IMR-90 (cell line): Measurements from ENCODE around the gene CSDE1. TPM values are rescaled to one million over a fixed set of nuclear protein-coding genes. Genes with fewer than 3 reads are reported as not detected.

Experiments
- ATAC-seq: fragments of 200-7000 bp; cut with Tn5 transposase; 2 replicates; pipeline ENCODE4 v1.9.1; 2020; ENCODE audit warnings: low read depth, mild to moderate bottlenecking, moderate library complexity
- BruUV-seq: library from RNA; stranded (reverse); fragments of 400-500 nt; replicated peaks from 2 replicates; lab custom pipeline; 2021; lab: Mats Ljungman, UMichigan
- CTCF ChIA-PET: fragments of 300-600 bp; formaldehyde crosslinking; extraction: SDS; loops from one replicate; lab custom pipeline; 2021; ENCODE audit warnings: antibody characterized with exemption; lab: Yijun Ruan, JAX
- POLR2A ChIA-PET: fragments of 300-600 bp; sonication (Branson Sonifier 250); formaldehyde crosslinking; loops from one replicate; lab custom pipeline; 2022; ENCODE audit warnings: antibody characterized with exemption; ENCODE audit not compliant: unreplicated experiment; lab: Charles Lee
- DNase-seq: peaks from one replicate; pipeline ENCODE4 v3.0.0; 2013
- H2AFZ ChIP-seq: replicated peaks from 2 replicates; pipeline ENCODE3; 2013; ENCODE audit warnings: low read length, mild to moderate bottlenecking; ENCODE audit not compliant: poor library complexity
- H2AK5ac ChIP-seq: 2 replicates; pipeline ENCODE4 v1.6.1; 2013; ENCODE audit warnings: low read depth, low read length, inconsistent platforms
- H2AK9ac ChIP-seq: replicated peaks from 2 replicates; pipeline ENCODE3; 2013; ENCODE audit warnings: mild to moderate bottlenecking, low read depth, low read length, moderate library complexity; ENCODE audit not compliant: poor library complexity
- H2BK120ac ChIP-seq: 2 replicates; pipeline ENCODE4 v1.6.1; 2013; ENCODE audit warnings: low read depth, low read length, inconsistent platforms
- H2BK15ac ChIP-seq: 3 replicates; pipeline ENCODE4 v1.6.1; 2013; ENCODE audit warnings: low read depth, low read length, inconsistent platforms
- H2BK20ac ChIP-seq: 2 replicates; pipeline ENCODE4 v1.6.1; 2013; ENCODE audit warnings: low read depth, mild to moderate bottlenecking, inconsistent platforms, low read length, moderate library complexity
- H2BK5ac ChIP-seq: 2 replicates; pipeline ENCODE4 v1.6.1; 2013; ENCODE audit warnings: mild to moderate bottlenecking, low read depth, low read length, inconsistent platforms; ENCODE audit not compliant: poor library complexity, severe bottlenecking
- H3K14ac ChIP-seq: replicated peaks from 2 replicates; pipeline ENCODE4 v1.6.1; 2013; ENCODE audit warnings: low read depth, low read length, inconsistent platforms
- H3K18ac ChIP-seq: 2 replicates; pipeline ENCODE4 v1.6.1; 2013; ENCODE audit warnings: low read depth, low read length, control low read depth
- H3K23ac ChIP-seq: 2 replicates; pipeline ENCODE4 v1.6.1; 2013; ENCODE audit warnings: low read depth, low read length, inconsistent platforms
- H3K27ac ChIP-seq: 2 replicates; pipeline ENCODE4 v1.5.1; 2013; ENCODE audit warnings: mild to moderate bottlenecking, control low read depth, low read length; ENCODE audit not compliant: insufficient read depth
- H3K27me3 ChIP-seq: 2 replicates; pipeline ENCODE4 v1.6.1; 2013; ENCODE audit warnings: low read length; ENCODE audit not compliant: control insufficient read depth, insufficient read depth
- H3K36me3 ChIP-seq: 2 replicates; pipeline ENCODE4 v1.6.1; 2013; ENCODE audit warnings: low read length, mixed read lengths; ENCODE audit not compliant: control insufficient read depth, insufficient read depth
- H3K4ac ChIP-seq: 2 replicates; pipeline ENCODE4 v1.6.1; 2013; ENCODE audit warnings: low read depth, low read length, inconsistent platforms
- H3K4me1 ChIP-seq: 2 replicates; pipeline ENCODE4 v1.6.1; 2013; ENCODE audit warnings: low read length, mixed read lengths; ENCODE audit not compliant: control insufficient read depth, insufficient read depth
- H3K4me2 ChIP-seq: 2 replicates; pipeline ENCODE4 v1.6.1; 2013; ENCODE audit warnings: low read depth, mild to moderate bottlenecking, control low read depth, low read length, moderate library complexity
- H3K4me3 ChIP-seq: 2 replicates; pipeline ENCODE4 v1.5.1; 2013; ENCODE audit warnings: low read depth, mild to moderate bottlenecking, control low read depth, low read length, moderate library complexity; ENCODE audit not compliant: insufficient read depth
- H3K56ac ChIP-seq: 2 replicates; pipeline ENCODE4 v1.6.1; 2013; ENCODE audit warnings: low read length, inconsistent platforms; ENCODE audit not compliant: insufficient read depth; ENCODE audit errors: extremely low read depth
- H3K79me1 ChIP-seq, 2 experiments: 2 replicates each; pipeline ENCODE4 v1.6.1; 2013; ENCODE audit warnings: low read length in 2 of 2, inconsistent platforms in 1 of 2, low read depth in 1 of 2
- H3K9ac ChIP-seq: 2 replicates; pipeline ENCODE4 v1.6.1; 2013; ENCODE audit warnings: low read depth, low read length, control low read depth
- H3K9me1 ChIP-seq: 2 replicates; pipeline ENCODE4 v1.6.1; 2013; ENCODE audit warnings: low read length, inconsistent platforms; ENCODE audit not compliant: insufficient read depth
- H3K9me3 ChIP-seq: 2 replicates; pipeline ENCODE4 v1.6.1; 2013; ENCODE audit warnings: low read length; ENCODE audit not compliant: control insufficient read depth, insufficient read depth
- H4K20me1 ChIP-seq: 2 replicates; pipeline ENCODE4 v1.6.1; 2013; ENCODE audit warnings: low read length, inconsistent platforms; ENCODE audit not compliant: insufficient read depth
- H4K5ac ChIP-seq: 2 replicates; pipeline ENCODE4 v1.6.1; 2013; ENCODE audit warnings: mild to moderate bottlenecking, low read depth, low read length, control low read depth
- H4K8ac ChIP-seq, 2 experiments: 2 replicates each; pipeline ENCODE4 v1.6.1; 2013; ENCODE audit warnings: low read depth in 2 of 2, low read length in 2 of 2, control low read depth in 1 of 2, inconsistent platforms in 1 of 2
- H4K91ac ChIP-seq: 2 replicates; pipeline ENCODE4 v1.6.1; 2013; ENCODE audit warnings: low read depth, low read length, inconsistent platforms; ENCODE audit not compliant: insufficient read depth
- BHLHE40 ChIP-seq: fragments of 150-350 bp; IDR thresholded peaks from 2 replicates; pipeline ENCODE4 v1.6.1; 2016; ENCODE audit warnings: mild to moderate bottlenecking, low read depth, low read length
- CEBPB ChIP-seq: IDR thresholded peaks from 2 replicates; pipeline ENCODE4 v1.6.1; 2012; ENCODE audit warnings: low read depth, low read length, improper control_type of control experiment
- CHD1 ChIP-seq: IDR thresholded peaks from 2 replicates; pipeline ENCODE4 v1.6.1; 2012; ENCODE audit warnings: low read depth, low read length, improper control_type of control experiment
- CTCF ChIP-seq: conservative IDR thresholded peaks from 2 replicates; pipeline ENCODE4 v1.5.1; 2012; ENCODE audit warnings: mild to moderate bottlenecking, low read depth, low read length, improper control_type of control experiment
- ELK1 ChIP-seq: fragments of 150-350 bp; IDR thresholded peaks from 2 replicates; pipeline ENCODE4 v1.6.1; 2016; ENCODE audit warnings: low read depth, mild to moderate bottlenecking, low read length, moderate library complexity, borderline replicate concordance
- MAFK ChIP-seq: IDR thresholded peaks from 2 replicates; pipeline ENCODE4 v1.6.1; 2012; ENCODE audit warnings: low read depth, low read length, improper control_type of control experiment
- MAZ ChIP-seq: IDR thresholded peaks from 2 replicates; pipeline ENCODE4 v1.6.1; 2012; ENCODE audit warnings: low read depth, mild to moderate bottlenecking, low read length, improper control_type of control experiment, moderate library complexity, borderline replicate concordance
- MXI1 ChIP-seq: IDR thresholded peaks from 2 replicates; pipeline ENCODE4 v1.6.1; 2012; ENCODE audit warnings: low read depth, mild to moderate bottlenecking, low read length, moderate library complexity, borderline replicate concordance
- POLR2A ChIP-seq: IDR thresholded peaks from 2 replicates; pipeline ENCODE4 v1.6.1; 2012; ENCODE audit warnings: mild to moderate bottlenecking, low read depth, low read length
- RCOR1 ChIP-seq: IDR thresholded peaks from 2 replicates; pipeline ENCODE4 v1.6.1; 2012; ENCODE audit warnings: mild to moderate bottlenecking, low read length, improper control_type of control experiment; ENCODE audit not compliant: insufficient replicate concordance
- RFX5 ChIP-seq: IDR thresholded peaks from 2 replicates; pipeline ENCODE4 v1.8.0; 2012; ENCODE audit warnings: low read depth, mild to moderate bottlenecking, low read length, moderate library complexity
- USF2 ChIP-seq: fragments of 150-350 bp; IDR thresholded peaks from 2 replicates; pipeline ENCODE4 v1.6.1; 2017; ENCODE audit warnings: mild to moderate bottlenecking, antibody characterized with exemption, low read length, low read depth
- WGBS, 2 experiments: methylation state at CpG; one replicate each; pipeline versions ENCODE4 v1.1.5 to v1.1.7; 2013; ENCODE audit warnings: missing lambda C conversion rate in 2 of 2; ENCODE audit not compliant: insufficient read length in 1 of 2; ENCODE audit errors: extremely low coverage in 2 of 2; 5-methylcytosine and 5-hydroxymethylcytosine counted together
- dilution Hi-C: fragments of 300-500 bp; cut with HindIII; formaldehyde crosslinking; loops from one replicate; pipeline ENCODE4 v1.14.3; 2018; ENCODE audit warnings: low sequenced_read_pairs; ENCODE audit not compliant: unreplicated experiment
- in situ Hi-C: fragments of 300-500 bp; cut with MboI; formaldehyde crosslinking; loops from 3 replicates; pipeline ENCODE4 v1.14.3; 2019; ENCODE audit warnings: low sequenced_read_pairs, inconsistent platforms, mixed read lengths
- intact Hi-C: fragments of 100-400 bp; cut with micrococcal nuclease; formaldehyde crosslinking; loops from 2 replicates; pipeline ENCODE4 v1.10.0; 2022
- polyA plus RNA-seq, 3 experiments: library from polyadenylated mRNA; depleted of rRNA; stranded (reverse); fragments of >200 nt; gene quantifications; 2 replicates each; pipeline ENCODE4 v1.2.3, GENCODE V29; 2012; ENCODE audit warnings: low replicate concordance in 1 of 3
- total RNA-seq: library from RNA; depleted of rRNA; stranded (reverse); fragments of >200 nt; gene quantifications from 2 replicates; pipeline ENCODE4 v1.2.3, GENCODE V29; 2012

The CSDE1 gene
- total and polyA plus RNA-seq, 2 of the 4 experiments (the other 2 are of a cell fraction) = 190 to 879 TPM

GRCh38 chr1:114780344-114781226, 22.8 kb upstream of the CSDE1 start, which contains the start of gene SIKE1:
Gene SIKE1, minus strand, starts transcription at chr1:114780685. Its CDS starts 78 bp downstream, at chr1:114780607.
- Histone ChIP-seq H3K79me1 (peaks cover 5 to 19% of the 10 kb centered on the region in 2 experiments; a peak in 3 of 4 replicates), H4K91ac (peak within 1 kb of the TSS; percentile 96), H3K18ac (peak within 1 kb of the TSS; percentile 86), H3K27me3 (no peaks in the 10 kb centered on the region), H2BK20ac (0 out of 2 replicates have a peak within 1 kb of the TSS, but pooled peaks have one; percentile 73), H3K36me3 (peaks cover 4% of the 10 kb centered on the region), H2BK15ac (peak within 1 kb of the TSS; percentile 72; the same call in 1 of the 3 replicates), H2AK5ac (no peak within 1 kb of the TSS), H3K14ac (peak within 1 kb of the TSS; percentile 93), H3K4me2 (peak within 1 kb of the TSS; percentile 97), H3K4ac (peak within 1 kb of the TSS; percentile 97), H2AFZ (peak within 1 kb of the TSS; percentile 97), H3K27ac (peak within 1 kb of the TSS; percentile 93), H2BK120ac (peak within 1 kb of the TSS; percentile 90), H3K9ac (peak within 1 kb of the TSS; percentile 93), H3K4me1 (no peaks in the 10 kb centered on the region), H3K23ac (peak within 1 kb of the TSS; percentile 89; the same call in 1 of the 2 replicates), H2AK9ac (peak within 1 kb of the TSS; percentile 80), H4K20me1 (no peaks in the 10 kb centered on the region), H2BK5ac (peak within 1 kb of the TSS; percentile 85), H3K56ac (peak within 1 kb of the TSS; percentile 56), H3K9me1 (no peaks in the 10 kb centered on the region), H4K5ac (peak within 1 kb of the TSS; percentile 100), H3K9me3 (no peaks in the 10 kb centered on the region), H4K8ac (peak within 1 kb of the TSS; percentile 91 to 99), H3K4me3 (peak within 1 kb of the TSS; percentile 72)
- POLR2A ChIA-PET = no interaction called here
- whole genome bisulfite sequencing, 2 experiments = 0% methylated on average over 8 of the region's 53 CpGs; no CpG with 5 or more reads in 1 of the 2 experiments
- CTCF ChIA-PET = no interaction called here
- ATAC-seq (peak; percentile 99), DNase-seq (peak; percentile 94)
- dilution Hi-C loops (no loop called here), in situ Hi-C loops (no loop called here), intact Hi-C loops (loop anchor here (2.0 kb wide), 1 partner anchor 22 kb away; no protein-coding TSS in a partner anchor)
- no TSS peak for BruUV-seq
- peak; percentile 94 for TF ChIP-seq BHLHE40
- TF ChIP-seq MAFK = 0 out of 2 replicates have a peak, but pooled peaks have one; percentile 8
- peak; percentile 87 for TF ChIP-seq POLR2A
- 0 out of 2 replicates have a peak, but pooled peaks have one; percentile 12 for TF ChIP-seq CEBPB
- TF ChIP-seq RFX5 = no peak
- no peak; the same call in 1 of the 2 replicates for TF ChIP-seq CTCF
- peak; percentile 54; the same call in 1 of the 2 replicates for TF ChIP-seq MAZ
- TF ChIP-seq MXI1 = 0 out of 2 replicates have a peak, but pooled peaks have one; percentile 60
- TF ChIP-seq ELK1 = no peak
- TF ChIP-seq RCOR1 = no peak
- no peak for TF ChIP-seq USF2
- no peak for TF ChIP-seq CHD1
